ENCODE results near the gene CIRBP. TPM values are rescaled to one million over a fixed set of nuclear protein-coding genes. Genes with fewer than 3 reads are reported as not detected.
A peak's percentile ranks its signal among the peaks of the same experiment; 100 is the strongest.

CIRBP gene
- total and polyA plus RNA-seq, 2 of the 13 experiments (the other 11 are each of a cell fraction or from before 2014, with no cell fraction given) = 133 to 140 TPM

DNA sequence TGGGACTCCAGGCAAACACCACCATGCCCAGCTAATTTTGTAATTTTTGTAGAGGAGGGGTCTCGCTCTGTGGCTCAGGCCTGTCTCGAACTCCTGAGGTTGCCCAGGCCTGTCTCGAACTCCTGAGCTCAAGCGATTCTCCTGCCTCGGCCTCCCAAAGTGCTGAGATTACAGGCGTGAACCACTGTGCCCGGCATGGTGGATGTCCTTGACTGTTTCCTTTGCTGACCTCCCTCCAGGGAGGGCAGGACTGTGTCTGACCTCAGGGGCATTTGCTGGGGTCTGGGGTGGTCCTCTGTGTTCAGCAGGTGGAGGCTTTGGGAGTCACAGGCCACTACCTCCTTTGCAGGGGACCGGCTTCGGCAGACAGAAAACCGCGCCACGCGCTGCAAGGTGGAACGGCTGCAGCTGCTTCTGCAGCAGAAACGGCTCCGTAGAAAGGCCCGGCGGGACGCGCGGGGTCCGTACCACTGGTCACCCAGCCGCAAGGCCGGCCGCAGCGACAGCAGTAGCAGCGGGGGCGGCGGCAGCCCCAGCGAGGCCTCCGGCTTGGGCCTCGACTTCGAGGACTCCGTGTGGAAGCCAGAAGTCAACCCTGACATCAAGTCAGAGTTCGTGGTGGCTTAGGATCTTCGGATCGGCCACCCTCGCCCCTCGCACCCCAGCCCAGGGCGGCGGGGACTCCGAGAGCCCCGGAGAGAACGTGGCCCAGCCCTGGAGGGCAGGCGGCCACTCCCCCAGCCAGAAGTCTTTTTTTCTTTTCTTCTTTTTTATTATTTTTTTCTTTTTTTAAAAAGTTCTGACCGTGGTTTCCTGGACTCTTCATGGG lies 12.3 kb upstream of the CIRBP start (continued):
- TF ChIP-seq ZNF382 (CRISPR knock-in tag; IDR thresholded peaks at IDR 0.05; ENCODE audit: borderline replicate concordance) (no peak), PHF8 (CRISPR knock-in tag; IDR thresholded peaks at IDR 0.05) (no peak), NPAS2 (CRISPR knock-in tag; IDR thresholded peaks at IDR 0.05; ENCODE audit: borderline replicate concordance) (no peak), RORA (CRISPR knock-in tag; IDR thresholded peaks at IDR 0.05) (no peak), U2AF1 (optimal IDR thresholded peaks at IDR 0.05; ENCODE audit: low read depth, low read length) (no peak), TCF12 (IDR thresholded peaks at IDR 0.05) (no peak), TCF12 (CRISPR knock-in tag; IDR thresholded peaks at IDR 0.05) (no peak), NFE2L1 (CRISPR knock-in tag; IDR thresholded peaks at IDR 0.05; ENCODE audit: borderline replicate concordance) (no peak), POLR2AphosphoS2 (IDR thresholded peaks at IDR 0.05; ENCODE audit: low read depth, low read length) (peak; percentile 83; the same call in 1 of the 2 replicates), ZNF326 (CRISPR knock-in tag; IDR thresholded peaks at IDR 0.05; ENCODE audit: borderline replicate concordance) (no peak), ZBTB7A (CRISPR knock-in tag; IDR thresholded peaks at IDR 0.05) (no peak), FOSL1 (CRISPR knock-in tag; IDR thresholded peaks at IDR 0.05; ENCODE audit: borderline replicate concordance) (no peak), MEIS1 (CRISPR knock-in tag; IDR thresholded peaks at IDR 0.05; ENCODE audit: borderline replicate concordance) (no peak), ZNF441 (CRISPR knock-in tag; IDR thresholded peaks at IDR 0.05; ENCODE audit: borderline replicate concordance) (no peak), ZNF383 (CRISPR knock-in tag; IDR thresholded peaks at IDR 0.05; ENCODE audit: borderline replicate concordance) (no peak), ZNF33A (CRISPR knock-in tag; IDR thresholded peaks at IDR 0.05; ENCODE audit: borderline replicate concordance) (no peak), ZNF234 (CRISPR knock-in tag; conservative IDR thresholded peaks at IDR 0.05) (no peak), ATAD3A (CRISPR knock-in tag; IDR thresholded peaks at IDR 0.05) (no peak), REL (CRISPR knock-in tag; conservative IDR thresholded peaks at IDR 0.05) (no peak)

Data from HepG2 (cell line).